Prostate gland (tissue), 2 donors: ENCODE measurements around the gene MUL1. TPM values are rescaled to one million over a fixed set of nuclear protein-coding genes. Genes with fewer than 3 reads are reported as not detected.
"Not testable (repeated sequence)": the region's sequence is repeated elsewhere in the genome, so short reads cannot be mapped to it uniquely, and the experiment has no call there.

Experiments
- DNase-seq: peaks from one replicate; pipeline ENCODE4 v3.0.0-alpha.2; 2019; ENCODE audit warnings: low spot score
- H3K27ac ChIP-seq, 2 donors: fragments of 200-600 bp; sonication (generic); 2 replicates each; pipeline ENCODE4 v1.5.1; 2017 to 2019
- H3K27me3 ChIP-seq: fragments of 200-600 bp; sonication (generic); replicated peaks from 2 replicates; pipeline ENCODE4 v1.5.1; 2019; ENCODE audit not compliant: insufficient read depth
- H3K36me3 ChIP-seq, 2 donors: fragments of 200-600 bp; sonication (generic); 1 replicate in 1 of 2; 2 replicates in 1 of 2; pipeline versions ENCODE4 v1.5.1 to v1.8.1; 2017 to 2019
- H3K4me1 ChIP-seq: fragments of 200-600 bp; sonication (generic); replicated peaks from 2 replicates; pipeline ENCODE4 v1.5.1; 2019
- H3K4me3 ChIP-seq, 2 donors: fragments of 200-600 bp; sonication (generic); 2 replicates each; pipeline ENCODE4 v1.5.1; 2017 to 2019
- H3K9me3 ChIP-seq: fragments of 200-600 bp; sonication (generic); 2 replicates; pipeline ENCODE4 v1.5.1; 2017
- POLR2A ChIP-seq: fragments of 450-650 bp; IDR thresholded peaks from one replicate; pipeline ENCODE4 v1.6.1; 2016; ENCODE audit warnings: antibody characterized with exemption, mild to moderate bottlenecking
- POLR2AphosphoS5 ChIP-seq: sonication (generic); formaldehyde crosslinking; IDR thresholded peaks from one replicate; pipeline ENCODE4 v1.6.1; 2017; ENCODE audit warnings: antibody characterized with exemption
- WGBS: methylation state at CpG from one replicate; pipeline ENCODE4 v1.1.5; 2018; 5-methylcytosine and 5-hydroxymethylcytosine counted together
- intact Hi-C: fragments of 100-400 bp; cut with DNase I; formaldehyde crosslinking; loops from one replicate; pipeline ENCODE4 v1.14.2; 2022
- total RNA-seq, 2 donors: library from RNA; depleted of rRNA; stranded (reverse); fragments of >200 nt; gene quantifications; one replicate each; pipeline ENCODE4 v1.1.0, GENCODE V29; 2016
- TF ChIP-seq, protein P1 (sequence below), 4 experiments: fragments of 200-600 bp in 2 of 4; fragments of 450-650 bp in 2 of 4; sonication (generic) in 2 of 4; IDR thresholded peaks; 1 replicate in 3 of 4; 2 replicates in 1 of 4; pipeline ENCODE4 v1.5.1; 2016 to 2019; ENCODE audit warnings: antibody characterized with exemption in 4 of 4, mild to moderate bottlenecking in 2 of 4, moderate library complexity in 2 of 4

Gene MUL1
- total RNA-seq, 2 donors from 2014 or later = 30.0 to 37.0 TPM

GRCh38 chr1:20499105-20499504 lies 8.8 kb downstream of the MUL1 start:
- 84% methylated on average over 5 of the region's 5 CpGs for WGBS
- Histone ChIP-seq H3K9me3 (no peaks in the 10 kb centered on the region), H3K36me3 (peaks cover 18 to 21% of the 10 kb centered on the region in 2 donors), H3K27me3 (no peaks in the 10 kb centered on the region), H3K4me1 (no peaks in the 10 kb centered on the region), H3K4me3 (no peak overlapping the region), H3K27ac (no peak overlapping the region)
- no peak for DNase-seq
- TF ChIP-seq POLR2AphosphoS5 (no peak), POLR2A (no peak)
- TF ChIP-seq, protein P1, sequence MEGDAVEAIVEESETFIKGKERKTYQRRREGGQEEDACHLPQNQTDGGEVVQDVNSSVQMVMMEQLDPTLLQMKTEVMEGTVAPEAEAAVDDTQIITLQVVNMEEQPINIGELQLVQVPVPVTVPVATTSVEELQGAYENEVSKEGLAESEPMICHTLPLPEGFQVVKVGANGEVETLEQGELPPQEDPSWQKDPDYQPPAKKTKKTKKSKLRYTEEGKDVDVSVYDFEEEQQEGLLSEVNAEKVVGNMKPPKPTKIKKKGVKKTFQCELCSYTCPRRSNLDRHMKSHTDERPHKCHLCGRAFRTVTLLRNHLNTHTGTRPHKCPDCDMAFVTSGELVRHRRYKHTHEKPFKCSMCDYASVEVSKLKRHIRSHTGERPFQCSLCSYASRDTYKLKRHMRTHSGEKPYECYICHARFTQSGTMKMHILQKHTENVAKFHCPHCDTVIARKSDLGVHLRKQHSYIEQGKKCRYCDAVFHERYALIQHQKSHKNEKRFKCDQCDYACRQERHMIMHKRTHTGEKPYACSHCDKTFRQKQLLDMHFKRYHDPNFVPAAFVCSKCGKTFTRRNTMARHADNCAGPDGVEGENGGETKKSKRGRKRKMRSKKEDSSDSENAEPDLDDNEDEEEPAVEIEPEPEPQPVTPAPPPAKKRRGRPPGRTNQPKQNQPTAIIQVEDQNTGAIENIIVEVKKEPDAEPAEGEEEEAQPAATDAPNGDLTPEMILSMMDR (IDR thresholded peaks at IDR 0.05) = no peak
- intact Hi-C loops = no loop called here

- DNase-seq = no peak
- intact Hi-C loops = no loop called here
- Histone ChIP-seq H3K9me3 (no peaks in the 10 kb centered on the region), H3K4me1 (no peaks in the 10 kb centered on the region), H3K27ac (no peak overlapping the region), H3K36me3 (peaks cover 18 to 21% of the 10 kb centered on the region in 2 donors), H3K4me3 (no peak overlapping the region), H3K27me3 (no peaks in the 10 kb centered on the region)
- WGBS = 84% methylated on average over 7 of the region's 7 CpGs
- TF ChIP-seq, protein P1 (IDR thresholded peaks at IDR 0.05) = no peak
- no peak for TF ChIP-seq POLR2A
- no peak for TF ChIP-seq POLR2AphosphoS5
Measured at GRCh38 chr1:20498116-20498515, 9.8 kb downstream of the MUL1 start.

DNA sequence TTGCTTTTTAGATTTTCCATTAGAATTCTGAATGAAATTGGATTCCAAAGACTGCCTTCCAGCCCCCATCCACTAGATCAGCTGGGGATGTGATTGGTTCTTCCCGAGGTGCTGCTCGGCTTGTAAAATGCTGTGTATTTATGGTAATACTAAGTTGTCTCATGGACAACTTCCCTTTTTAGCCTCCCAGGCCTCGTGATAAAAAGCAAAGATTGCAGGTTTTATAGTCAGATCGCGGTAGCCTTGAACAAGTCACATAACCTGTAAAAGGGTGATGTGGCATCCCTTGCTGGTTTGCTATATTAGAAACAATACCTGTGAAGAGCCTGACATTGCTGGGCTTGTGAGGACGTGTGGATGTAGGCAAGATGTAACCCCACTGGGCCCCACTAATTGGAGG lies 10.4 kb downstream of the MUL1 start:
- TF ChIP-seq POLR2AphosphoS5 (no peak), POLR2A (no peak)
- TF ChIP-seq, protein P1 (IDR thresholded peaks at IDR 0.05) = no peak
- Histone ChIP-seq H3K27ac (no peak overlapping the region), H3K4me1 (no peaks in the 10 kb centered on the region), H3K9me3 (no peaks in the 10 kb centered on the region), H3K4me3 (no peak overlapping the region), H3K27me3 (no peaks in the 10 kb centered on the region), H3K36me3 (peaks cover 18 to 21% of the 10 kb centered on the region in 2 donors)
- intact Hi-C loops = no loop called here
- 32% methylated on average over 6 of the region's 6 CpGs for WGBS
- DNase-seq = no peak

DNA sequence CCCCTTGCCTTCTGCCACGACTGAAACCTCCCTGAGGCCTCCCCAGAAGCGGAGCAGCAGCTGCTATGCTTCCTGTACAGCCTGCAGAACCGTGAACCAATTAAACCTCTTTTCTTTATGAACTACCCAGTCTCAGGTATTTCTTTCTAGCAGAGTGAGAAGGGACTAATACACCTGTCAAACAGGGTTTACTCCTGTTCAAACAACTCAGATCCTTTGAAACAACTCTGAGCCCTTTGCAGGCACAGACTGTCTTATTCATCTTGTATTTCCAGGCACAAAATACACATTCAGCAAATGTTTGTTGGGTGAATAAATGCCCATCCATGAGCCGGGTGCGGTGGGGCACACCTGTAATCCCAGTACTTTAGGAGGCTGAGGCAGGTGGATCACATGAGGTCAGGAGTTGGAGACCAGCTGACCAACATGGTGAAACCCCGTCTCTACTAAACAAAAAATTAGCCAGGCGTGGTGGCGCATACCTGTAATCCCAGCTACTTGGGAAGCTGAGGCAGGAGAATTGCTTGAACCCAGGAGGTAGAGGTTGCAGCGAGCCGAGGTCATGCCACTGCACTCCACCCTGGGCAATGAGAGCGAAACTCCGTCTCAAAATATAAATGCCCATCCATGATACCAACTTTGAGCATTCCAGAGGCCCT lies 11.1 kb downstream of the MUL1 start:
- H3K4me3 ChIP-seq, intact Hi-C loops: not testable (repeated sequence)
- WGBS = 83% methylated on average over 12 of the region's 12 CpGs

GRCh38 chr1:20496241-20496661 lies 11.7 kb downstream of the MUL1 start:
- Histone ChIP-seq H3K27me3 (no peaks in the 10 kb centered on the region), H3K36me3 (peaks cover 14 to 16% of the 10 kb centered on the region in 2 donors), H3K4me1 (no peaks in the 10 kb centered on the region), H3K27ac (no peak overlapping the region), H3K9me3 (no peaks in the 10 kb centered on the region), H3K4me3 (no peak overlapping the region)
- no peak for DNase-seq
- WGBS = 65% methylated on average over 8 of the region's 8 CpGs
- intact Hi-C loops = no loop called here
- no peak for TF ChIP-seq POLR2A
- TF ChIP-seq, protein P1 (IDR thresholded peaks at IDR 0.05) = no peak
- no peak for TF ChIP-seq POLR2AphosphoS5

More for the DNA sequence above, 11.1 kb downstream of the MUL1 start:
- not testable (repeated sequence) for H3K4me1 ChIP-seq, H3K27ac ChIP-seq, H3K27me3 ChIP-seq, DNase-seq, H3K9me3 ChIP-seq
- peaks cover 18 to 20% of the 10 kb centered on the region in 2 donors for H3K36me3 ChIP-seq
